Panc1 (cell line): Measurements from ENCODE around the gene RP2.

ENCODE experiments used
- REST ChIP-seq, 2 experiments: IDR thresholded peaks; 2 replicates each; pipeline ENCODE4 v1.6.1; 2011 to 2012; ENCODE audit warnings: low read depth in 2 of 2, control low read depth in 1 of 2, low read length in 1 of 2, mild to moderate bottlenecking in 1 of 2, moderate library complexity in 1 of 2; ENCODE audit not compliant: insufficient read depth in 1 of 2
- TF ChIP-seq, protein P1 (sequence below): fragments of 450-650 bp; IDR thresholded peaks from 2 replicates; pipeline ENCODE4 v1.5.1; 2017; ENCODE audit warnings: mild to moderate bottlenecking

GRCh38 chrX:46882266-46882665, 45.4 kb downstream of the RP2 start:
- no peak for TF ChIP-seq REST (IDR thresholded peaks at IDR 0.05; ENCODE audit: insufficient read depth in 1 of 2, low read depth in 2 of 2, low read length in 1 of 2)
- TF ChIP-seq, protein P1, sequence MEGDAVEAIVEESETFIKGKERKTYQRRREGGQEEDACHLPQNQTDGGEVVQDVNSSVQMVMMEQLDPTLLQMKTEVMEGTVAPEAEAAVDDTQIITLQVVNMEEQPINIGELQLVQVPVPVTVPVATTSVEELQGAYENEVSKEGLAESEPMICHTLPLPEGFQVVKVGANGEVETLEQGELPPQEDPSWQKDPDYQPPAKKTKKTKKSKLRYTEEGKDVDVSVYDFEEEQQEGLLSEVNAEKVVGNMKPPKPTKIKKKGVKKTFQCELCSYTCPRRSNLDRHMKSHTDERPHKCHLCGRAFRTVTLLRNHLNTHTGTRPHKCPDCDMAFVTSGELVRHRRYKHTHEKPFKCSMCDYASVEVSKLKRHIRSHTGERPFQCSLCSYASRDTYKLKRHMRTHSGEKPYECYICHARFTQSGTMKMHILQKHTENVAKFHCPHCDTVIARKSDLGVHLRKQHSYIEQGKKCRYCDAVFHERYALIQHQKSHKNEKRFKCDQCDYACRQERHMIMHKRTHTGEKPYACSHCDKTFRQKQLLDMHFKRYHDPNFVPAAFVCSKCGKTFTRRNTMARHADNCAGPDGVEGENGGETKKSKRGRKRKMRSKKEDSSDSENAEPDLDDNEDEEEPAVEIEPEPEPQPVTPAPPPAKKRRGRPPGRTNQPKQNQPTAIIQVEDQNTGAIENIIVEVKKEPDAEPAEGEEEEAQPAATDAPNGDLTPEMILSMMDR = no peak
